CD4-positive, alpha-beta T cell treated with Interleukin-2 at 100 ng/mL for 4 hours (primary cell): ENCODE results near the gene DPM2.

Experiments used
- DNase-seq: peaks from one replicate; pipeline ENCODE4 v3.0.0-alpha.2; 2020; ENCODE audit warnings: low spot score

Gene DPM2

GRCh38 chr9:127973169-127974000 lies 35.7 kb upstream of the DPM2 start:
- DNase-seq = no peak

GRCh38 chr9:127972236-127972871 lies 34.7 kb upstream of the DPM2 start:
- no peak for DNase-seq

DNA sequence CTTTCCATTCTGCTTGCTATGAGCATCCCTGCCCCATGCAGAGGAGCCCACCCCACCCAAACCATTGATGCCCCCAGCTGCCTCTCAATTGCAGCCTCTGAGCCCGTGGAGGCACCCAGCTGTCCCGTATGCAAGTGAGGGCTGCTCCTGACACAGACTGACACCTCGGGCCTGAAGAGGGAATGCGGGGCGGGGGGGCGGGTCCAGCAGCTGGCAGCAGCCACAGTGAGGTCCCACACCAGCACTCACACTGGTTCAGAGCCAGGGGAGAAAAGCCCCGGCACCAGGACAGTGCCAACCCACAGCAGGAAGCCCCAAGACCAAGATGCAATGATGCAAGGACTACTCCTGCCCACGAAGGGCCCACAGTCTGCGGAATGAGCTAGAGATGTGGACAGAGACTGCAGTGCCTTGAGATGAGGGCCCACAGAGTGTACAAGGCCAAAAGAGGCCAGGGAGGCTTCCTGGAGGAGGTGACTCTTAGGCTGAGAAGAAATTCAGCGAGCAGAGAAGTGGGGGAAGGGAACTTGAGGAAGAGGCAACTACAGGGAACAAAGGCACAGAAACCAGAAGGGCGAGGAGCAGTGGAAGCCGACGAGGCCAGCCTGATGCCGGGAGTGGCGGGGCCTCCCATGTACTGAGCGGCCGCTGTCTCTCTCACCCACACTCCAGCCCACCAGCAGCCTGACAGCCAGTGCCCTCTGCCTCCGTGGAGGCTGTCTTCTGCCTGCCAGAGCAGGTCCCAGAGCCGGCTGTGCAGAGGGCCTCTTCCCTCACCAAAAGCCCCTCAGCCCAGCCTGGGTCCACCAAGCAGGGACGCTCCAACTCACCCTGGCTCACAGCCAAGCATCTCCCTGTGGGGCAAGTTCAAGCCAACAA lies 33.9 kb upstream of the DPM2 start:
- DNase-seq = no peak

- peak; percentile 77 for DNase-seq
Observed at GRCh38 chr9:127970401-127971313, 33.0 kb upstream of the DPM2 start.

- no peak for DNase-seq
Observed at GRCh38 chr9:127968700-127969383, 31.2 kb upstream of the DPM2 start.

GRCh38 chr9:127968042-127968441 lies 30.4 kb upstream of the DPM2 start:
- DNase-seq = peak; percentile 48

GRCh38 chr9:127967151-127967809 lies 29.6 kb upstream of the DPM2 start:
- DNase-seq = no peak

- DNase-seq = no peak
Observed at GRCh38 chr9:127966416-127967150, 28.9 kb upstream of the DPM2 start.

DNA sequence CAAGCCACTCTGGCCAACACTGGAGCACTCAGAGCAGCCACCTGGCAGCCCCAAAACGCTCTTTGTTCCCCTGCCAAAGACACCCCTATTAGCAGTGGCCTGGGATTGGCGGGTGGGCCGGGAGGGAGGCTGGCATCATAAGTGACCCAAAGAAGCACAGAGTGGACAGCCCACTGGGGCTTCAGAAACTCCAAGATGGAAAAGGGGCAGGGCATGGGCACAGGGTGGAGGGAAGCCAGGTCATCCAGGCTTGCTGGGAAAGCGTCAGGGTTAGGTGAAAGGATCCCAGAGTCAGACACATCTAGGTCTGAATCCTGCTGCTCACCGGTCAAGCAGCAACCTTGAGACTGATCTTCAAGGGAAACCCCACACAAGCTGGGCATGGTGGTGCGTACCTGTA lies 28.3 kb upstream of the DPM2 start:
- DNase-seq = no peak

DNA sequence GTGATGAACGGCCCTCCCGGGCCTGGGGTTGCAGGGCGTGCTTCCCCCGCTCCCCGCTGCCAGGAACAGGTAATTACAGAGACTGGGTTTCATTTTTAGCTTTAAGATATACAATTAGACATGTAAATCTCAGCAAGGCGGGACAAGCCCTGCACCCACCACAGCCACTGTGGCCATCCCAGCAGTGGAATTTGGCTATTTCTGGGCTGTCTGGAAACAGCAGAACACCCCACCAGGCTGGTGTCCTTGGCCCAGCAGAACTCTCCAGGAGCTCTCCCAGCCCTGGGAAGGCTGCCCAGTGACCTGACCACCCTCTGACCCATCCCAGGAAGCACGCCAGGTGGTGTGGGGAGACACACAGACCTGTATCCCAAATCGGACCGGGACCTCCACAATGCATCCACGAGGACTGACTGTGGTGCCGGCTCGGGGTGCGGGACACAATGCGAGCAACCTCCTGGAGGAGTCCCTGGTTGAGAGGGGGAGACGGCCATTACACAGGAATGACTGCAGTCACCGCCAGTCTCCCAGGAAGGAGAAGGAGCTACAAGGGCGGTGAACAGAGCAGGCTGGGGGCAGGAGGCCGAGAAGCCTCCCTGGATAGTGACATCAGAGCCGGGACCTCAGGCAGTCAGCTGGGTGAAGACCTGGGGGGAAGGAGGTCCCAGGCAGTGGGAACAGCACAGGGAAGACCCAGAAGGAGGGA lies 25.9 kb upstream of the DPM2 start:
- no peak for DNase-seq

DNA sequence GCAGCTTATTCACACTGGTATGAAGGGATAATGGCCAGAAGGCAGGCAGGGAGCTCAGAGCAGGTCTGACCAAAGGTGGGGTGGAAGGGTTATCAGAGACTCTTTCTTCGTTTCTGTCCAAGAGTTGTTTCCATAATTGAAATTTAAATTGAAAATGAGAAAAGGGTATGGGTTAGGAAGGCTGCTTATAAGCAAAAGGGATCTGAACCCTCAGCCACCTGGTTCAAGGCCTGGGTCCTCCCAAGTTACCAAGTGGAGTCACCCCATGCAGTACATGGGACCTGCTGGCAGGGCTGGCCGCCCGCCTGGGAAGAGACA lies 25.3 kb upstream of the DPM2 start:
- DNase-seq = no peak

GRCh38 chr9:127962278-127962677 lies 24.6 kb upstream of the DPM2 start:
- no peak for DNase-seq

- DNase-seq = no peak
Observed at GRCh38 chr9:127961613-127962155, 24.0 kb upstream of the DPM2 start.

- no peak for DNase-seq
Observed at GRCh38 chr9:127961155-127961490, 23.5 kb upstream of the DPM2 start.

- no peak for DNase-seq
Observed at GRCh38 chr9:127960410-127961154, 22.9 kb upstream of the DPM2 start.

GRCh38 chr9:127959841-127960409 lies 22.3 kb upstream of the DPM2 start:
- DNase-seq = no peak

- no peak for DNase-seq
Observed at GRCh38 chr9:127959398-127959797, 21.7 kb upstream of the DPM2 start.

DNA sequence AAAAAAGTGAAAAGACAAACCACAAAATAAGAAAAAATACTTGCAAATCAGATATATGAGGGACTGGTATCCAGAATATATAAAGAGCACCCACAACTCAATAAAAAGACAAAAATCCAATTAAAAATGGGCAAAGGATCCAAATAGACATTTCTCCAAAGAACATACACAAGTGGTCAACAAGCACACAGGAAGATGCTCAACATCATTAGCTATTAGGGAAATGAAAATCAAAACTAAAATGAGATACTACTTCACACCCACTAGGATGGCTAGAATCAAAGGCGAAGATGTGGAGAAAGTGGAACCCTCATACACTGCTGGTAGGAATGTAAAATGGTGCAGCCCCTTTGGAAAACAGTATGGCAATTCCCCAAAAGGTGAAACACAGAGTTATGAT lies 21.1 kb upstream of the DPM2 start:
- DNase-seq = no peak
